Thoracic aorta (tissue), 2 donors: ENCODE data around the gene NCAM2. TPM values are rescaled to one million over a fixed set of nuclear protein-coding genes. Genes with fewer than 3 reads are reported as not detected.

Experiments used
- ATAC-seq: fragments of 150-250 bp; one replicate; pipeline ENCODE4 v1.8.0; 2017; ENCODE audit warnings: low read depth; ENCODE audit not compliant: insufficient number of reproducible peaks, low FRiP score
- DNase-seq: peaks from one replicate; pipeline ENCODE4 v3.0.0-alpha.2; 2020; ENCODE audit warnings: low spot score
- H3K27ac ChIP-seq, 2 donors: fragments of 200-600 bp; sonication (generic); 1 replicate in 1 of 2; 2 replicates in 1 of 2; pipeline ENCODE4 v1.5.1; 2016; ENCODE audit warnings: mild to moderate bottlenecking in 2 of 2, moderate library complexity in 2 of 2
- H3K27me3 ChIP-seq: fragments of 200-600 bp; sonication (generic); replicated peaks from 2 replicates; pipeline ENCODE4 v1.6.0; 2016; ENCODE audit warnings: mild to moderate bottlenecking; ENCODE audit not compliant: insufficient read depth
- H3K36me3 ChIP-seq: fragments of 200-600 bp; sonication (generic); one replicate; pipeline ENCODE4 v1.5.1; 2016
- H3K4me1 ChIP-seq, 2 donors: fragments of 200-600 bp; sonication (generic); 1 replicate in 1 of 2; 2 replicates in 1 of 2; pipeline versions ENCODE4 v1.5.1 to v1.6.0; 2016; ENCODE audit warnings: low read depth in 2 of 2, mild to moderate bottlenecking in 1 of 2; ENCODE audit not compliant: control insufficient read depth in 1 of 2
- H3K4me3 ChIP-seq: fragments of 200-600 bp; sonication (generic); 2 replicates; pipeline ENCODE4 v1.5.1; 2016; ENCODE audit warnings: mild to moderate bottlenecking
- H3K9me3 ChIP-seq: fragments of 200-600 bp; sonication (generic); 2 replicates; pipeline ENCODE4 v1.5.1; 2016
- total RNA-seq, 2 donors: library from RNA; depleted of rRNA; stranded (reverse); fragments of >200 nt; gene quantifications; one replicate each; pipeline versions ENCODE4 v1.1.0 to v1.2.3, GENCODE V29; 2016
- TF ChIP-seq, protein P1 (sequence below): fragments of 200-600 bp; sonication (generic); IDR thresholded peaks from one replicate; pipeline ENCODE4 v1.5.1; 2019; ENCODE audit warnings: antibody characterized with exemption

NCAM2 gene
- total RNA-seq, 2 donors from 2014 or later, result 0.99 to 1.4 TPM

DNA sequence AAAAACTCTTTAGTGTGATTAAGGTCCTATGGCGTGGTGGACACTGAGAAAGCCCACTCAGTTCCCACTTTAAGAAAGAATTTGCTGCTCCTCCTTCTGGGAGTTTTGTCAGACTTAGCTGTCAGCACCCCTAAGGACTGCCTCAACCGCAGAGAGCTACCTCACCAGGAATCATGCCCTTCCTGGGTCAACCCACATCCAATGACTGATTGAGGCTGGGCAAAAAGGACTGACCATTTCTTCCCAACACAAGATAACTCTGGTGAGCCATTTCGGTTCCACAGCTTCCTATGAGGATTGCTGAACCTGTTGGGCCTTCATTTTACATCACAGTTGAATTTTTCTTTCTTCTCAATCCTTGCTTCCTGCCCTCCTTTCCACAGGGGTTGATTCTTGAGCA is 197.9 kb downstream of the NCAM2 start:
- DNase-seq (no peak), ATAC-seq (no peak)
- Histone ChIP-seq H3K4me3 (no peak overlapping the region), H3K9me3 (no peaks in the 10 kb centered on the region), H3K27me3 (no peaks in the 10 kb centered on the region), H3K4me1 (peaks cover 8 to 10% of the 10 kb centered on the region in 2 donors), H3K36me3 (no peaks in the 10 kb centered on the region), H3K27ac (no peak overlapping the region)
- TF ChIP-seq, protein P1, sequence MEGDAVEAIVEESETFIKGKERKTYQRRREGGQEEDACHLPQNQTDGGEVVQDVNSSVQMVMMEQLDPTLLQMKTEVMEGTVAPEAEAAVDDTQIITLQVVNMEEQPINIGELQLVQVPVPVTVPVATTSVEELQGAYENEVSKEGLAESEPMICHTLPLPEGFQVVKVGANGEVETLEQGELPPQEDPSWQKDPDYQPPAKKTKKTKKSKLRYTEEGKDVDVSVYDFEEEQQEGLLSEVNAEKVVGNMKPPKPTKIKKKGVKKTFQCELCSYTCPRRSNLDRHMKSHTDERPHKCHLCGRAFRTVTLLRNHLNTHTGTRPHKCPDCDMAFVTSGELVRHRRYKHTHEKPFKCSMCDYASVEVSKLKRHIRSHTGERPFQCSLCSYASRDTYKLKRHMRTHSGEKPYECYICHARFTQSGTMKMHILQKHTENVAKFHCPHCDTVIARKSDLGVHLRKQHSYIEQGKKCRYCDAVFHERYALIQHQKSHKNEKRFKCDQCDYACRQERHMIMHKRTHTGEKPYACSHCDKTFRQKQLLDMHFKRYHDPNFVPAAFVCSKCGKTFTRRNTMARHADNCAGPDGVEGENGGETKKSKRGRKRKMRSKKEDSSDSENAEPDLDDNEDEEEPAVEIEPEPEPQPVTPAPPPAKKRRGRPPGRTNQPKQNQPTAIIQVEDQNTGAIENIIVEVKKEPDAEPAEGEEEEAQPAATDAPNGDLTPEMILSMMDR, result no peak

DNA sequence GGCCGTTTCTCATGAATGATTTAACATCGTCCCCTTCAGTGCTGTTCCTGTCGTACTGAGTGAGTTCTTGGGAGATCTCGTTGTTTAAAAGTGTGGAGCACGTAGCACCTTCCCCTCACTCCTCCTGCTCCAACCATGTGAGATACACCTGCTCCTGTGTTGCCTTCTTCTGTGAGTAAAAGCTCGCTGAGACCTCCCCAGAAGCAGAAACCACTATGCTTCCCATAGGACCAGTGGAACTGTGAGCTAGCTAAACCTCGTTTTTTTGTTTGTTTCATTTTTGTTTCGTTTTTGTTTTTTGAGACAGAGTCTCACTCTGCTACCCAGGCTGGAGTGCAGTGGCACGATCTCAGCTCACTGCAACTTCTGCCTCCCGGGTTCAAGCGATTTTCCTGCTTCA is 198.6 kb downstream of the NCAM2 start:
- peaks cover 8 to 10% of the 10 kb centered on the region in 2 donors for H3K4me1 ChIP-seq
- H3K4me3 ChIP-seq, result no peak overlapping the region
- no peaks in the 10 kb centered on the region for H3K27me3 ChIP-seq
- no peaks in the 10 kb centered on the region for H3K9me3 ChIP-seq
- DNase-seq (no peak), ATAC-seq (no peak)
- H3K27ac ChIP-seq, result no peak overlapping the region
- no peaks in the 10 kb centered on the region for H3K36me3 ChIP-seq
- TF ChIP-seq, protein P1, result no peak

DNA sequence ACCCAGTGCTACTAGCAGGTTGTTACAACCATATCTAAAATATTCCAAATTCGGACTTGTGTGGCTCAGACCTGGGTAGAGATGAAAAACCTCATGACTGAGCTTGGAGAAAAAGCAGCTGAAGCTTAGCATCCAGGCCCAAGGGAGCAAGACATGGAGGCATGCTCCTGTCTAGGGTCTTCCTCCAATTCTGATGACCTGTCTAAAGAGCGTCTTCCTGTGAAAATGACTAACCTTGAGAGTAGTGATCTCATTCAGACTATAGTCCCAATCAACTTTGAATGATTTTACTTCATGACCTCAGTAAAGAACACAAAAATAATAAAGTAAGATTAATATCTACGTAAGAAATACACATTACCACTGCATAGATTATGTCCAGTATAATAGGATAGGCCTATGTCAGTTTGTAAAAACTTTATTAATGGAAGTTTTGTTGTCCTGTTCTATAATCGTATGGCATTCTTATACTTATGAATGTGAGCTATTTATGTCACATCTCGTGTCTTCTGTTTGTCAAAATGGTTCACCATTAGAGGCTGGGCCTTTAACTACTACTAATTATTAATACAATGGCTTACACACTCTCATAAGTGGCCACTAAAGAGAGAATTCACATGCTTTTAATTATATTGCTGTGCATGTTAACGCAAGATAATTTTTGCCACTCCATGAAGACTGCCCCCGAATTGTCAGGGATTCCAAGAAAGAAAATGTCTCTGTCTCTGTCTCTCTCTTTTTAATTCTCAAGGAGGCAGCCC is 201.3 kb downstream of the NCAM2 start:
- no peaks in the 10 kb centered on the region for H3K27me3 ChIP-seq
- no peak for ATAC-seq
- H3K36me3 ChIP-seq, result no peaks in the 10 kb centered on the region
- TF ChIP-seq, protein P1, result no peak
- peaks cover 8 to 10% of the 10 kb centered on the region in 2 donors for H3K4me1 ChIP-seq
- no peak overlapping the region for H3K4me3 ChIP-seq
- H3K9me3 ChIP-seq, result no peaks in the 10 kb centered on the region
- H3K27ac ChIP-seq, result peak overlapping the region; percentile 48 to 67
- DNase-seq, result no peak

DNA sequence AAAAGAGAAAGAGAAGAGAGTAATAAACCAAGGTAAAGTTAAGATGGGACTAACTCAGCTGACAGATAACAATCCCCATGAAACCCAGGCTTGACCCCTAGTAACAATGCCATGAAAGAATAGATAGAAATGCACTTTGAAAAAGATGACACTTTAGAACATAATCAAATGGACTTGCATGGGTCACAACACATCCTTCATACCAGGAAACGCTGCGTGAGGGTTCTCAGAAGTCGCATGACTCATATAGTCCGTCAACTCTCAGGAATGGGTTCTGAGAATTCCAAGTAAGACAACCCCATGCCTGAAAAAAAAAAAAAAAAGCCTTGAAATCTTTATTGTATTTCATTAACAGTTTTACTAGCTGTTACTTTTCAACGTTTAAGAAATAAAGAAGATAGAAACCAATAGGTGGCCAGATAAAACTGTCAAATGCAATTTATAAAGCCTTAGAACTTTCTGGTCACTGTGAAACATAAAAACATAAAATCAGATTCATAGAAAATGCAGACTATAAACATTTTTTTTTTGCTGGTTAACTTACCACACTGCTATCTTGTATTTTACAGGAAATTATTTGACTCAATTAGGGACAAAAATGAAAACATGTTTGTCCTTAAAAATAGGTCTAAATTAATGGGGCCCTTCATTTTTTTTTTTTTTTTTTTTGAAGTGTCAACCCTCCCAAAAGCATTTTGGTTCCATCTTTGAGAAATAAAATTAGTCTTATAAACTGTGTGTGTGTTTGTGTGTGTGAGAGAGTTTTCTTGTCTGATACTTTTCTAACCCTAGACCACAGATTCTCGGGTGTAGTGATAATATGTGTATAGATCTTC is 202.1 kb downstream of the NCAM2 start:
- H3K4me3 ChIP-seq, result peak overlapping the region; percentile 47
- H3K27ac ChIP-seq, result peak overlapping the region; percentile 48 to 67
- no peaks in the 10 kb centered on the region for H3K36me3 ChIP-seq
- no peaks in the 10 kb centered on the region for H3K9me3 ChIP-seq
- ATAC-seq (peak; percentile 99), DNase-seq (peak; percentile 36)
- H3K4me1 ChIP-seq, result peaks cover 8 to 10% of the 10 kb centered on the region in 2 donors
- H3K27me3 ChIP-seq, result no peaks in the 10 kb centered on the region
- TF ChIP-seq, protein P1, result no peak

DNA sequence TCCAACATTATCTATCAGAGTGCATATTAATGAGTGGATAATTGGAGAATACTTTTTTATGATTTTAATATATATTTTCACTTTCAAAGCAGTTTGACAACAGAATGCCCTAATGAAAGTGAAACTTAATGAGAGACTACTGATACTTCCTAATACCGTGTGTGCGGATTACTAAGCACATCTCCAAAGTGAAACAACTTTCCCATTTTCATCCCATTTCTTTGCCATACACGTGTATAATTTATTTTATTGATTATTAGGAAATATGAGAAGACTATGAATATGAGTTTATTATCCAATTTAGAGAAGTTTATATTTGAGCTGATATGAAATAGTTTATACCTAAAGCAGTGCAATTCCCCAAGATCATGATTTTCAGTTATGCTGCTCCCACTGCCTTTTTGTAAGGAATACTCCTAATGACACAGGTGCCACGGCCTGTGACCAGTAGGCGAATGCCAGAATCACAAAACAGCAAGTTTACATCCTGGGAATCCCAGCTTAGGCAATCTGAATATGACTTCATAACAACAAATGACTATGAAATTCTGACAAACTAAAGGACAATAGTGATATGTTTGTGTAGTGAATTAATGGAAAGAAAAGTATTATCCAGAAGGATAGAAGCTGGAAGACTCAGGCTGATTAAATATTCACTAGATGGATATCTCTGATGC is 202.9 kb downstream of the NCAM2 start:
- Histone ChIP-seq H3K4me1 (peaks cover 8 to 10% of the 10 kb centered on the region in 2 donors), H3K27ac (no peak overlapping the region), H3K36me3 (no peaks in the 10 kb centered on the region), H3K27me3 (no peaks in the 10 kb centered on the region), H3K9me3 (no peaks in the 10 kb centered on the region), H3K4me3 (peak overlapping the region; percentile 47)
- TF ChIP-seq, protein P1, result no peak
- no peak for ATAC-seq
- no peak for DNase-seq
